HG03039 (cell line): ENCODE measurements around the gene GAB4.

Experiments used
- ATAC-seq: cut with Tn5 transposase; IDR thresholded peaks from one replicate; pipeline ENCODE4 v1.9.1; 2021; ENCODE audit warnings: mild to moderate bottlenecking, moderate library complexity; ENCODE audit not compliant: unreplicated experiment

GAB4 gene

DNA sequence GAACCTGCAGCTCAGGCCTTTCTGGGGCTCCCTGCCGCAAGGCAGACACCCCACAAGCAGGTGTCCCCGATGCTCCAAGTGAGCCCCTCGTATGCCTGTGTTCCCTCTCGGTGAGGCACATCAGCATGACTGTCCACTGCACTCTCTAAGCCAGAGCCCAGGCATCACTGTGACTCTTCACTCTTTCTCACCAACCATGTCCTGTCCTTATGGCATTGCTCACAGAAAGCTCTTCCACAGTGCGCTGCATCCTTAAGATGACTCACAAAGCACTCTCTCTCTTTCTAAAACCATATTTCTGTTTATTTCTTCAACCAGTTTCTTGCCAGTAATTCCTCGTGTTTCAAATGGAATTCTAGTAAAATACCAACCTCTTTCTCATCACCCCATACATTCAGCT is 18.1 kb downstream of the GAB4 start:
- no peak for ATAC-seq

DNA sequence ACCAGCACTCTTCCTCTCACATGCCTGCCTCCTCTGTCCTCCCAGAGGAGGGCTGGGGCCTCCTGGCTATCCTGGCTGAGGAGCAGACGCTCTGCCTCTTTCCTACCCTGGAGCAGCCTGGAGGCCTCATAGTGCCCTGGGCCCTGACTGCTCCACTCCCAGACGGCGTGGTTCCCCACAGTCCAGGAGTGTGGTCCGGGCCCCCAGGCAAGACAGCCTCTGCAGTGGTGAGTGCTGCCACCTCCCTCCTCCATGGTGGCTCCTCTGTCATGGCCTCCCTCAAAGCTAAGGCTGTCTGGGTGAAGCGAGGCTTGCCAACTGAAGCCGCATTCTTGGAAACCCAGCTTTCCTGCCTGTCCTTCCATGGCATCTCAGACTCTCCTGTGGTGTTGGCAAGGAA is 19.8 kb downstream of the GAB4 start:
- ATAC-seq = no peak

GRCh38 chr22:16987822-16988221 is 20.2 kb downstream of the GAB4 start:
- ATAC-seq = no peak

- ATAC-seq = no peak
These were observed 32.7 kb downstream of the GAB4 start for GRCh38 chr22:16975155-16975885.

- no peak for ATAC-seq
These were observed 33.5 kb downstream of the GAB4 start for GRCh38 chr22:16974298-16975084.

- no peak for ATAC-seq
These were observed 34.3 kb downstream of the GAB4 start for GRCh38 chr22:16973591-16974297.

DNA sequence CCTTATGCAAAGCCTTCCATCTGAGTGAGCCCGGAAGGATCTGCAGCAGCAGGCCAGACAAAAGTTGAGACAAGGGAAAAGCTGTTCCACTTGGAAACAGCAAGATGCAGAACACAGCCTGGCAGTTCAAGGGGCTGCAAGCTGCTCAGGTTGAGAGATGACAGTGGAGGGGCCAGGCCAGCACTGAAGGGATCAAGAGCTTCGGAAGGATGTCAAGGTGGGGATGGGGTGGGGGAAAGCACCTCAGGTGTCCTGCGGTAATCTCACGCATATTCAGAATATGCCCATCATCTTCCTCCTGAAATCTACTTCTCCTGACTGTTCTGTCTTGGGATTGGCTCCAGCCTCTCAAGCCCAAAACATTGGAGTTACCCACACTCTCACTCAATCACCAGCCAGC is 35.7 kb downstream of the GAB4 start:
- no peak for ATAC-seq

DNA sequence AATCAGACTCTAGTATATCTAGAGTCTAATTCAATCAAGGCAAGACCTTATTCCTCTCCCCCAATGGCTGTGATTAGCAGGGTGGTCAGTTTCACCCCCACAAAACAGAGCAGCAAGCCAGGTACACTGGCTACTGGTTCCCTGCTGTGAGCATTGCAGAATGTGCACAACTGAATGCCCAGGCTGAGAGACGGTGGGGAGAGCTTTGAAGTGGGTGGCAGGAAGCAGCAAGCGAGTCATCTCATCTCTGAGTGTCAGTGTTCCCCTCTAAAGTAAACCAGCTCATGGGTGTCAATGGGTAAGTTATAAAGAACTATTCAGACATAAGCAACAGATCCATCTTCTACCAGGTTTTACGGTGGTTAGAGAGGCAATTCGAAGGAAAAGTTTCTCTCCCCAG is 37.6 kb downstream of the GAB4 start:
- no peak for ATAC-seq

- no peak for ATAC-seq
These were observed 38.3 kb downstream of the GAB4 start for GRCh38 chr22:16969508-16970327.

GRCh38 chr22:16968218-16968595 is 39.8 kb downstream of the GAB4 start:
- no peak for ATAC-seq

DNA sequence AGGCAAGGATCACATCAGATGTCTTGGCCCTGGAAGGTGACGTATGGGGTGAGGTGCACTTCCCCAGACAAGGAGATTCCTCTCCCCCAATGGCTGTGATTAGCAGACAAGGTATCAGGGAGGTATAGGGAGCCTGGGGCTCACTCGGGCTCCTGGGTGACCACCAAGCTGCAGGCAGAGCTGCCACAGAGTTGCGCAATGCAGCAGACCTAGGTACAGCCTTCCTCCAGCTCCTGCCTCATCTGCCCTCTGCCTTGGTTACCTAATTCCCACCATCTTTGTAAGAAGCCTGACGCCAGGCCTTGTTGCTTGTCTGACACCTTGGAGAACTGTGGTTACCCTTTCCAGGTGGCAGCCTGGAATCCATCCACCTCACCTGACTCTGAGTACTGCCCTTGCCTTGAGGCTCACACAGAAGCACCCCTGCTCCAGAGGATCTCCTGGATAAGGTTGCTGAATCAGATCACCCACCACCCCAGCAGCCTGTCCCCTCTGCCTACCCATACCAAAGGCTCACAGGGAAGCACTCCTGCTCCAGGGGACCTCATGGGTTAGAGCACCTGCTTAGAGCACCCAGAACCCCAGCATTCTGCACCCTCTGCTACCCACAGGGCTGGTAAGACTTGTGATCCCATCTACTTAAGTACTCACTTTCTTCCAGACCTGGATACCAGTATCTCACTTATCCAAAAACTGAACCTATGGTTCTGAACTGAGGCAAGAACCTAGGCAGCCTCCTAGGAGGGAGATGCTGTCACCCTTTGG is 40.4 kb downstream of the GAB4 start:
- no peak for ATAC-seq

GRCh38 chr22:16966251-16966650 is 41.8 kb downstream of the GAB4 start:
- ATAC-seq = no peak

DNA sequence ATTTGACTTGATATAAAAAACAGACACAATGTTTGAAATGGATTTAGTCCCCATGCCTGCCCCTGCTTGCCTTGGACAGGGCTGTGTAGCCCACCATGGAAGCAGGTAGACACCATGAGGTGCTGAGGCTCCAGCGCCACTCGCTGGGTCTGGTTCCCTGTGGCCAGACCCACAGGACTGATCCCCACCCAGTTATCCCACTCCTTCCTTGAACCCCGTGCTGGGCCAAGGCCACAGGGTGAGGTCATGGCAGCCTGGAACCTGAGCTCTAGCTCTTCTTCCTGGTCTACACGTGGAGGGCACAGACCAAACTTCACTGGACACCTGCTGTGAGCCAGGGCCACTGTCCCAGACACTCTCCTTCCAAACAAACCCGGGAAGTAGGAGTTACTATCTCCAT is 42.5 kb downstream of the GAB4 start:
- no peak for ATAC-seq

DNA sequence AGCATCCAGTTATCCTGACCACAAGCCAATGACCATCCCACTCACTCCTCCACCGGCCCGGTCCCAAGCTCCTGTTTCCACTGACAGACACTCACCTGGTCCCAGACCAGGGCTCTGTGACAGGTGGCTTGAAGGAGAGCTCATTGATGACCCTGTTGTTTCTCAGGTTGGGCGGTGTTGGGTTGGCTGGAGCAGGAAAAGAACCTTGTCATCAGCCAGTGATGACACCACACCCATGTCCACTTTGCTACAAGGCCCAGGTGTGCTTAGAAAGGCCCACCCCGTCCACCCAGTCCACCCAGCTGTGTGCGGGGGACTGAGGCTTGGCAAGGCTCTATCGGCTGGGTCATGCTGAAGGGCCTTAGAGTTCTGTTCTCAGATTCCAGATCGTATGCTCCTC is 42.9 kb downstream of the GAB4 start:
- ATAC-seq = no peak

DNA sequence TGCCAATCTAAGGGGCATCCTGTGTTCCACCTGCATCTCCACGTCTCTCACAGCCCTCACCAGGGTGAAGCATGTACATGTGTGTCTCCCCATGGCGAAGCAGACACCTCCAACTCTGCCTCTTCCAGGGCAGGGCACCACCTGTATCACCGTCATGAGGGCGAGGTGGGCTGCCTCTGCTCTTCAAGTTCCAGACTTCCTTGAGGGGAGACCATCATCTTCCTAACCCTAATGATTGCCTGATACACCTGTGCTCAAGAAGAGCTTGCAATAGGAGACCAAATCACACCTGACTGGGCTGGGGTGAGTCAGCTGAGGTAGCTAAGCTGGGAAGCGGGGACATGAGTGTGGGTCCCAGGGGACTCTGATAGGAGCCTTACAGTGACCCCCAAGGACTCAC is 43.7 kb downstream of the GAB4 start:
- no peak for ATAC-seq

DNA sequence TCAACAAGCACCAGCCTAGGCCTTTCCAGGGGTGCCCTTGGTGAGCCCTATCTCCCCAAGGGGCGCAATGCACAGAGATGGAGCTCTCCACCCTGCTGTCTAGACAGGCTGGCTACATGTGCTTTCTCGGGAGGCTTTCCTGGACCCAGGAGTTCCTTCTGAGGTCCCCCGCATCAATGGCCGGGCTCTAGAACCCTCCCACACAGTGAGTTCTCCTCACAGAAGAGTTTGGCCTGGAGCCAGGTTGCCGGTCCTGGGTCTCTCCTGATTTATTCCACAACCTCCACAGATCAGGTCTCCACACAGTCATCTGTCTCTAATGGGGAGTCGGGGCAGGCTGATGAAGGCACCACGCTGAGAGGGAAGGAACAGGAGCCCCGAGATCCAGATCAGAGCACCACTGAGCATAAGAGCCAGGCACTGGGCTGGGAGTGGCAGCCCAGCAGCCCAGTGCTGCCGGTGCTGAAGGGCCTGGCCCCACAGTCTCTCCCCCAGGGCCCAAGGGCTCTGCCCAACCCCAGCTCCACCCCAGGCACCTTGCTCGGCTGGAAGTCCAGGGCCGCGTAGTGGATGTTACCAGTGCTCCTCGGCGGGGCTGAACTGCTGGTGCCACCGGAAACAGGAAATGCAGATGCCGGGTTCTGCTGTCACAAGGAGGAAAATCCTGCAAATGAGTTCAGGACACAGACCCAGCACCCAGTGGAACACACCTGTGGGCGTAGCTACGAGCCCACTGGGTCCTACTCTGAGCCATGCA is 44.7 kb downstream of the GAB4 start:
- no peak for ATAC-seq

DNA sequence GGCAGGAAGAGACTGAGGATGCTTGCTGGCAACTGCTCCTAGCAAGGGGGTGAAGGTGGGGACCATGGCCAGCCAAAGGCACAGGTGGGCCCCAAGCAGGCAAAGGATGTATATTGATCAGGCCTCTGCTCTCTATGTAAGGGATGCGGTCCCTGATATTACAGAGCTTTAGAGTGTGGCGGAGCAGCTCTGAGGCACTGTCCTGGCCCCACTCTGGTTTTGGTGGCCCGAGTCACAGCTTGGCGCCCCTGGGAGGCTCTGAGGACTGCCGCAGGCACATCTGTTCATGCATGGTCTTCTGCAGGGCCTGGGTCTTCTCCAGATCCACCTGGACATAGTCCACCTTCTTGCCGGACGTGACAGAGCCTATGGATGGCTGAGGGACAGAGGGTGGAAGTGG is 45.5 kb downstream of the GAB4 start:
- no peak for ATAC-seq

- ATAC-seq = no peak
These were observed 46.4 kb downstream of the GAB4 start for GRCh38 chr22:16961477-16962186.

DNA sequence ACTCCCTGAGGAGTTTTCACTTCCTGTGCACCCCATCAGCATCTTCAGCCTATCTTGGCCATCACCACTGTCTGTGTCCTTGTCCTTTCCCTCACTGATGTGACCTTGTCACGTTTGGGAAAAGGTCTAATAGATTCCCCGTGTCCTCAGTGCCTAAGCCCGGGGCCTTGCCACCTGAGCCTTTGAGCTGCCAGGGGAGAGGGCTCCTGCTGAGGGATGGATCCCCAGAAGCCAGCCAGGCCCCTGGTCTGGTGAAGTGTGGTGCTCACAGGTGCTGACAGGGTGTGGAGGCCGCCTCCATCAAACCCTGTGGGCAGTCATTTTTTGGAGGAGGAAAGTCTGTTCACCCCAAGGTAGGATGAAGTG is 47.2 kb downstream of the GAB4 start:
- ATAC-seq = no peak
